Measurements from ENCODE around the gene TBX4.

TBX4 gene

GRCh38 chr17:61405686-61406536 lies 46.3 kb upstream of the TBX4 start:
- H3K4me3 Mint-ChIP-seq = peak overlapping the region; percentile 66 to 85 (median 82)
- peaks cover 54% of the 10 kb centered on the region for H3K36me3 Mint-ChIP-seq (ENCODE audit: low read depth)
- peak overlapping the region; percentile 55 to 97 (median 88) for H3K27ac Mint-ChIP-seq
- peaks cover 81% of the 10 kb centered on the region for H3K27me3 Mint-ChIP-seq (ENCODE audit: low read depth)
- TF ChIP-seq CTCF (IDR thresholded peaks at IDR 0.05; ENCODE audit: unreplicated experiment in 3 of 3) = no peak
- peaks cover 59% of the 10 kb centered on the region for H3K4me1 Mint-ChIP-seq
- H3K9me3 Mint-ChIP-seq = no peaks in the 10 kb centered on the region

- Mint-ChIP-seq H3K9me3 (no peaks in the 10 kb centered on the region), H3K4me3 (peak overlapping the region; percentile 66 to 85 (median 82)), H3K36me3 (ENCODE audit: low read depth) (peaks cover 48% of the 10 kb centered on the region), H3K4me1 (peaks cover 55% of the 10 kb centered on the region), H3K27me3 (ENCODE audit: low read depth) (peaks cover 75% of the 10 kb centered on the region), H3K27ac (peak overlapping the region; percentile 55 to 97 (median 88))
- TF ChIP-seq CTCF (IDR thresholded peaks at IDR 0.05; ENCODE audit: unreplicated experiment in 3 of 3) = no peak
Observed at GRCh38 chr17:61406537-61406845, 45.7 kb upstream of the TBX4 start.

- H3K36me3 Mint-ChIP-seq (ENCODE audit: low read depth) = peaks cover 44% of the 10 kb centered on the region
- H3K9me3 Mint-ChIP-seq = no peaks in the 10 kb centered on the region
- peaks cover 69% of the 10 kb centered on the region for H3K27me3 Mint-ChIP-seq (ENCODE audit: low read depth)
- peak overlapping the region; percentile 19 to 97 (median 89) for H3K27ac Mint-ChIP-seq
- peak overlapping the region; percentile 79 to 85 (median 82) for H3K4me3 Mint-ChIP-seq
- no peak for TF ChIP-seq CTCF (IDR thresholded peaks at IDR 0.05; ENCODE audit: unreplicated experiment in 3 of 3)
- peaks cover 54% of the 10 kb centered on the region for H3K4me1 Mint-ChIP-seq
Observed at GRCh38 chr17:61406971-61407911, 45.0 kb upstream of the TBX4 start.

GRCh38 chr17:61408151-61409041 lies 43.8 kb upstream of the TBX4 start:
- H3K27me3 Mint-ChIP-seq (ENCODE audit: low read depth) = peaks cover 62% of the 10 kb centered on the region
- H3K36me3 Mint-ChIP-seq (ENCODE audit: low read depth) = peaks cover 32% of the 10 kb centered on the region
- H3K9me3 Mint-ChIP-seq = no peaks in the 10 kb centered on the region
- peaks cover 46% of the 10 kb centered on the region for H3K4me1 Mint-ChIP-seq
- peak overlapping the region; percentile 90 to 97 (median 91) for H3K27ac Mint-ChIP-seq
- no peak for TF ChIP-seq CTCF (IDR thresholded peaks at IDR 0.05; ENCODE audit: unreplicated experiment in 3 of 3)
- H3K4me3 Mint-ChIP-seq = peak overlapping the region; percentile 79 to 85 (median 85)

- Mint-ChIP-seq H3K9me3 (no peaks in the 10 kb centered on the region), H3K27me3 (ENCODE audit: low read depth) (peaks cover 58% of the 10 kb centered on the region)
- TF ChIP-seq CTCF (IDR thresholded peaks at IDR 0.05; ENCODE audit: unreplicated experiment in 3 of 3) = peak; percentile 30 to 50 (median 32)
Observed at GRCh38 chr17:61409301-61410112, 42.7 kb upstream of the TBX4 start.

More at GRCh38 chr17:61409301-61410112, 42.7 kb upstream of the TBX4 start:
- H3K4me1 Mint-ChIP-seq = peaks cover 41% of the 10 kb centered on the region
- peak overlapping the region; percentile 90 to 98 (median 97) for H3K27ac Mint-ChIP-seq
- H3K4me3 Mint-ChIP-seq = peak overlapping the region; percentile 81 to 90 (median 88)
- peaks cover 24% of the 10 kb centered on the region for H3K36me3 Mint-ChIP-seq (ENCODE audit: low read depth)

Measured in nephron (organoid).